Ecto neural progenitor cell (in vitro differentiated cells): ENCODE data around the gene KCNT2.
"Not testable (repeated sequence)": the region's sequence is repeated elsewhere in the genome, so short reads cannot be mapped to it uniquely, and the experiment has no call there.

Experiments
- DNase-seq: peaks from one replicate; pipeline ENCODE4 v3.0.0-alpha.2; 2018; ENCODE audit warnings: low spot score

KCNT2 gene

DNA sequence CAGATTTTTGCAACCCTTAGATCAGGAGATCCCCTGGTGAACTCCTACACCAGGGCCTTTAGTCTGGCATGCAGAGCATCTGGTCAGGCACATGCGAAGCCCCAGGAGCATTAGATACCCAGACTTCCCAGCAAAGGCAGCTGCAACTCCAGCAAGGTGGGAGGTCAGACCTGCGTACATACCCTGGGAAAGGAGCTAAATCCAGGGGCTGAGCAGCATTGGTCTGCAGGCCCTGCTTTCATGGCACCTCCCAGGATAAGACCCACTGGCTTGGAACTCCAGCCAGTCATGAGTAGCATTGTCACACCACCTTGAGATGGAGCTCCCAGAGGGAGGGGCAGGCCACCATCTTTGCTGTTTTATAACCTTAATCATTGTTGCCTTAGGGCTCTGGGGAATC is 92.3 kb downstream of the KCNT2 start:
- DNase-seq = no peak

DNA sequence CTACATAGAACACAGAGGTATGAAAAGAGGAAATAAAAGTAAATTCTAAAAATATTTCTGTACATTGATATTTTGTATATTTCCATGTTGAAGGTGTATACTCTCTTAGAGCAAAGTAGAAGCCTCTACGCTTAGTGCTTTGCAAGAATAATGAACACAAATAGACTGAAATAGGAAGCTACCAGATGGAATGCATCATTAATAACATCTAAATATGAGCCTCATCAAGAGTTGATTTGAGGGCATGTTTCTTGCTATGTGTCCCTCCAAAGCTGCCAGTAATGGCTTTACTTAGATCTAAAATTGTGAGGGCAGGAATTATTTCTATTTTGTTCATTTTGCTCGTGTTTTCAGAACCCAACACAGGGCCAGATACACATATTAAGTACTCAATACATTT is 94.4 kb downstream of the KCNT2 start:
- DNase-seq = no peak

DNA sequence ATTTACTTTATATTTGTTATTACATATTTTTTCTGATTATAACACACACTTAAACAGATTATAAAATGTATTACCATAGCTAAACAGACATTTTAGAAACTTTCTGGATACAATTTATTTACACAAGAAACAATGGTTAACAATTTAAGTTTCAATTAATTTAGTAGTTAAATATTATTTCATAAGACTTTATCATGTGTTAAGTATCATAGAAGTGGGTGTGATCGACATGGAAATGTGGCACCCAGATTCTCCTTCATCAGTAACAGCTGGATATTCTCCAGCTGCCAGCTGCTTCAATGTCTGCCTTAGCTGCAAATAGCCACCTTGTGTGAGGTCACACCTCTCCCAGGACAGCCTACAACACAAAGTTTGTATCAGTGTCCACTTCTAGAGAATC is 97.8 kb downstream of the KCNT2 start:
- DNase-seq = no peak

DNA sequence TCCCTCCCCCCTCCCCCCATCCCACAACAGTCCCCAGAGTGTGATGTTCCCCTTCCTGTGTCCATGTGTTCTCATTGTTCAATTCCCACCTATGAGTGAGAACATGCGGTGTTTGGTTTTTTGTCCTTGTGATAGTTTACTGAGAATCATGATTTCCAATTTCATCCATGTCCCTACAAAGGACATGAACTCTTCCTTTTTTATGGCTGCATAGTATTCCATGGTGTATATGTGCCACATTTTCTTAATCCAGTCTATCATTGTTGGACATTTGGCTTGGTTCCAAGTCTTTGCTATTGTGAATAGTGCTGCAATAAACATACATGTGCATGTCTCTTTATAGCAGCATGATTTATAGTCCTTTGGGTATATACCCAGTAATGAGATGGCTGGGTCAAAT is 104.0 kb downstream of the KCNT2 start:
- not testable (repeated sequence) for DNase-seq

DNA sequence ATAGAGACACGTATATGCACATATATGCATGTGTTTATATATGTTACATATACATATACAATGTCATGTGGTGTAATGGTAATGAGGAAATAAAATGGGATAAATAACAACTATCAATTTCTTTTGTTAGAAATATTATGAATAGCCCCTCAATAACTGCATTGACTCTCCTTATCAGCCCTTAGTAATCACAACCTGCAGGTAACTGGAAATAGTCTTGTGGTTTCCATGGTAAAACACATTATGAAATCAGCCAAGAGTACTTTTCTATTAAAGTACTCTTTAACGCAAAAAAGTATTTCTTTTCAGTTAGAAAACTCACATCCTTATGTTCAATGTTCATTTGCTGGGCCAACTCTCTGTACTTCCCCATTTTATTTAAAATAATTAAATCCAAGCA is 105.8 kb downstream of the KCNT2 start:
- DNase-seq = no peak

DNA sequence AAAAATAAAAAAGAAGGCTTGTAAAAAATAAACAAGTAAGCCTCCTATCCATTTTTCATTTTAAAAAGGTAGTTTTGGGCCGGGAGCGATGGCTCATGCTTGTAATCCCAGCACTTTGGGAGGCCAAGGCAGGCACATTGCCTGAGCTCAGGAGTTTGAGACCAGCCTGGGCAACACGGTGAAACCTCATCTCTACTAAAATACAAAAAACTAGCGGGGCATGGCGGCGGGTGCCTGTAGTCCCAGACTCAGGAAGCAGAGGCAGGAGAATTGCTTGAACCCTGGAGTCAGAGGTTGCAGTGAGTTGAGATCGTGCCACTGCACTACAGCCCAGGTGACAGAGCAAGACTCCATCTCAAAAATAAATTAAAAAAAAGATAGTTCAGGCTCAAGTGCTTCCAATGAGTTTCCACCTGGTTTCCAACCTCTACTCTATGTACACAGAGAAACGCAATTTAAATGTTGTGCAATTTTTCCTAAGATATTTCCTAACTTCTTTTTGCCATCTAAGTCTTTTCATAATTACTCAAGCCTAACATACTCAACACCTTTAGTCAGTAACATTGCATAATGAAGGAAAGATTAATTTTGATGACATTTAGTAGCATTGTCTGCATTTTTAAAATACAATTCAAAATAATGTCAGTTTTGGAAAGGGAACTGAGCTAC is 106.3 kb downstream of the KCNT2 start:
- DNase-seq = no peak

DNA sequence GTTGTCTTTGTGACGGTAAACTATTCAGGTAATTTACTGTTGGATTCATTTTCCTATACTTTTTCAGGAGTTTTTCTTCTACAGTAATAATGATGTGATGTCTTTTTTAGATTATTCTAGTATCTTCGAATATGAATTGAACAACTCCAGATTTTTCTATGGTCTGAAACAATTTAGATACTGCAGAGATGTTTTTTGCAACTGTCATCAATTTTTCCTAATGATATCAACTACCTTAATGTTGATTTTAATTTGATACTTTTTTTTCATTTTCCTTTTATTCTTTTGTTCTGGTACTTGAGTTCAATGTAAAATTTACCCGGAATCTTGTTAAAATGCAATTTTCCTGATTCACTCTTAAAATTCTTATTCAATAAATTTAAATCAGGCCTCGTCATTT is 110.4 kb downstream of the KCNT2 start:
- no peak for DNase-seq

DNA sequence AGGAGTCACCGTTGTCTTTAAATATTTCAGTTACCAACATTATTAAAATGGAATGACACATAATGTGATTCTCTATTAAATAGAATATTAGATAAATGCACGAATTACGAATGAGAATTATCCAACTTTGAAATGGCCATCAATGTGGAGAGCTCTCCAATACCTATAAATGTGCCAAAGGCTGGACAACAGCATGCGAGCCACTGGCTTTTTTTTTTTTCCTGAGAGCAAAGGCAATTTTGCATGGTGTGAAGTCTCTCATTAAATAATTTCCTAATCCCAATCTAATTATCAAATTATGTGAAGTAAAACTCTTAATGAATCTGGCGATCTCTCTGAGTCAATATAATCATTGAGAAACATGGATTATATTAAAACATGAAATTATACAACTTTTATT is 113.5 kb downstream of the KCNT2 start:
- no peak for DNase-seq

DNA sequence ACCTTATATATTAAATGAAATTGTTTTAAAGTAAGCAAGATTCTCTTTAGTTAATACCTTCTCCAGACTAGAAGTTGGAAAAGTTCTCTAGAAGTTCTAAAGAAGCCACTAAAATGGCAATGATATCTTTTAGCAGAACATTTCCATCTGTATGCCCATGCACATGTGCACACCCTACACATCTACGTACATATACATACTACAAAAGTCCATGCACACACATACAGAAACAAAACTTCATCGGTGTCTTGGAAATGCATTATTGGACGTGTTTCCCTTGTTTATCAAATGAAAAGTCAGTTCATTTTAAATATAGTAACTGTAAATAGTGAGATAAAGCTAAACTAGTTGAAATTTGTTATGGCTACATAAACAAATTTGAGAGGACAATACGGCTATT is 114.4 kb downstream of the KCNT2 start:
- no peak for DNase-seq

DNA sequence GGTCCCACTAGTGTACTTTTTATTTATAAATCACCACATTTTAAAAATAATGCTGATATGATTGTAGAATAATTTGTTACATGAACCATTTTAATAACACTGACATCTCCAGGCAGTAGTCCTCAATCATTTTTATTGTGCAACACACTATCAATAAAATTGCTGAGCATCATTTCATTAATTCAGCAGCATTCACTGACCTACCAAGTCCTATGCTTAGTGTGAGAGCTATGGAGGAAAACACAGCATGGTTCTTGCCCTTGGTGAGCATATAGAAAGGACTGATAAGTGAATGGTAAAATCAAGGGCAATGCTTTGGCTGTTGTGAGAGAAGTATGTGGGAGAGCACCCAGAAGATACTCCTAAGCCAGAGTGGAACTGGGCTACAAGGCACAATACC is 119.7 kb downstream of the KCNT2 start:
- no peak for DNase-seq

DNA sequence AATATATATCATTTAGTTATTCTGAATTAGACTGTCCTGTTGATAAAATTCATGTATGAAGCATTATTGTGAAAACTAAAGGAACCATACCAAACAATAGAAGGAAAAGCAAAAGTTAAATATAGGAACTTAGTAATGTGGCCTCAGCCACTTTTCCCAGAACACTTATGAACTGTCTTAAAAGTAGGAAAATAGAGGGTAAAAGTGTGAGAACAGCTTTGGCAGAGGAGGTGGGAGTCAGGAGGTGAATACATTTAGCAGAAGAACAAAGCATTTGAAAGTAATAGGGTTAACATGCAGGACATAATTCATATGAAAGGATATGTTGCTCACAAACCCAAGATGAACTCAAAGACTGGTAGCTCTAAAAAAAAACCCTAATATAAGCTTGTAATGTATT is 121.9 kb downstream of the KCNT2 start:
- no peak for DNase-seq

DNA sequence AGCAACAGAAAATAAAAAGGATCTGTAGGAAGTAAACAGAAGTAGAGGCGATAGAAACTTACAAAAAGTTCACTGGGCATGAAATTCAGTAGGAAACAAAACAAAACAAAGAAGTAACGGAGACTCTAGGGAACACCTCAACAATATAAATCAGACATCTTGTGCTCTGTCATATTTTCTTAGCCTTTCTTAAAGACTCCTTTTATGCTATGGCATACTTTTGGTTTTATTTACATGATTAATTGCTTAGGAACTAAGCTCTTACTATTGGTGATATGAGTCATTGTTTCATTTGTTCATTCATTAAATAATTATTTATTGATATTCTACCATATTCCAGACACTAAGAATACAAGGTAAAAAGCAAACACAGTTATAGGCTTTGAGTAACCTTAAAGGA is 126.6 kb downstream of the KCNT2 start:
- DNase-seq = no peak

DNA sequence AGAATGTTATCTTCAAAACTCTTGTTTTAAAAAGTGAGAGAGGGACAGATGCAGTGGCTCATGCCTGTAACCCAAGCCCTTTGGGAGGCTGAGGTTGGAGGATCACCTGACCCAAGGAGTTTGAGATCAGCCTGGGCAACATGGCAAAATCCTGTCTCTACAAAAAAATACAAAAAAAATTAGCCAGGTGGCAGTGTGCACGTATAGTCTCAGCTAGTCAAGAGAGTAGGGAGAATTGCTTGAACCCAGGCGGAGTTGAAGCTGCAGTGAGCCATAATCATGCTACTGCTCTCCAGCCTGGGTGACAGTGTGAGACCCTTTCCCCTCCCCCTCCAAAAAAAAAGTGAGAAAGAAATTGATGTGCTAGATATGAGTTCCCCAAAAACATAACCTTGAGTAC is 131.0 kb downstream of the KCNT2 start:
- no peak for DNase-seq

DNA sequence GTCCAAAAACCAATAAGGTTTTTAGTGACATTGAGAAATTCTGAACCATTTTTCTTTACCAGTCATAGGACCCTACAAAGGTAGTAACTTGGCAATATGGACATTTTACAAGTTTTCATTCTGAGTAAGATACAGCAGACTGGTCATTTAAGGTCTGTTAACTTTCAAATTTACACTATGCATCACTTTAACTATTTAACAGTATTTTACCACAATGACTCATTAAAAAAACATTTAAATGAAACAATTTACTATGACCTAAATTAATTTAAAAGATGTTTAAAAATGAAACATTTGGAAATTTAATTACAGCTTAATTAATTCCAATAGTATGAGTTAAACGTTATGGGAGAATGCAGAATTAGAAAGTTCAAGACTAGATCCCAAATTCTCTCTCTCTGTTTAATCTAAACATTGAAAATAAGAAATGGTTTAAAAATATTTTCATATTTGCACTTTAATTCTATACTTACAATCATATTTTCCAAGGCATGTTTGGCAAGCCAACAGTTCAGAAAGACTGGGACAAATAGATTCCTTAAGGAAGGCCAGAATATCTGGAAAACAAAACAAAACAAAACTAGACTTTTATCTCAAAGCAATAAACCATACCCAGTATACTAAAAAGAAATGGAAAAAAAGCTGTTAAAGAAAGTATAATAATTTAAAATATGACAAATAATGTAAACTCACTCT is 140.9 kb downstream of the KCNT2 start:
- DNase-seq = no peak

DNA sequence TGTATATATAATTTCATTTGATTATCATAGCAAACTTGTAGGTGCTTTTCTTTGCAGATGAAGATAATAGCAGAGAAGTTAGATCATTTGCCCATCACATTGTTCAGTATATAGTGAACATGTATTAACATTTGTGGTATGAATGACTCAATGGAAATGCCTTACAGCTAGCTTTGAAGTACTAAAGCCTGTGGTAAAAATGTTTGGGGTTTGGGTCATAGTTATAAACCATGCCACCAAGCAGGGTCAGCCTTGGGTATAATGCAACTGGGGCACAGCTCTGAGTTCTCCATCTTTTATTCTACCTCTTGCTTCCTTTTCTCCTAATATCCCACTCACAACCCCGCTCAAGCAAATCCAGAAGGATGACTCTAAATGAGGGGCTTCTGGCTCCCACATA is 141.6 kb downstream of the KCNT2 start:
- no peak for DNase-seq

DNA sequence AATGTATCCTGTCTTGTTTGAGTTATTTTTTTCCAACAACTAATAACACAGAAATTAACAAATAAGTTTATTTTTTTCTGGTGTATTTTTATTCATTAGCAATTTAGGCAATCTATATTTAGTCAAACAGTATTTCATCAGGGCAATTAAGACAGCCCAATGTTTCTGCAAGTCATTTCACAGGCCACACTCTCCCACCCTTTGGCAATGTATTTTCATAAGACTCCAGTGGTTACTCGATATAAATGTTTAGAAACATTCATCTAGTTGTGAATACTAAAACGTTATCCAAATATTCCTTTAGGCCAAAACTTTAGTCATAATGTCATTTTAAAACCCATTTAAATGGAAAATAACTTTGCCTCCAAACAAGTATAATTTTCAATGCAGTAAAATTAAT is 142.1 kb downstream of the KCNT2 start:
- DNase-seq = no peak

DNA sequence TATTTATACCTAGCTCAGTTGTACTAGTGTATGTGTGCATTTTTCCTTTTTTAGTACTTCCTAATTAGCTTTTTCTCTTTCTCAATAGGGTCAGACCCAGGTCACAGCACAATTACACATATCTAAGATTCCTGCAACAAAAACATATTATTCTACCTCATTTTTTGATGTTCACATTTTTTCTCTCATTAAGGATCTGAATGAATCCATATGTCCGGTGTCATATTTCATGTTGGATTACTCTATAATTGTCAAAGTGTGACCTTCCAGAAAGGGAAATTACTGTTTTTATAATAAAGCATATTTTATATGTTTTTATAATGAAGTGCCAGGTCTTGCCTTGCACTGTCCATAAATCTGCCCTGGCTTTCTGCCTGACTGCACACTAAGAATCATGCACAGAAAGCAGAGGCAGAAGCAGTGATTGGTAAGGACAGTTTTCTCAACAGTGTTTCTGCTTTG is 143.7 kb downstream of the KCNT2 start:
- DNase-seq = no peak

DNA sequence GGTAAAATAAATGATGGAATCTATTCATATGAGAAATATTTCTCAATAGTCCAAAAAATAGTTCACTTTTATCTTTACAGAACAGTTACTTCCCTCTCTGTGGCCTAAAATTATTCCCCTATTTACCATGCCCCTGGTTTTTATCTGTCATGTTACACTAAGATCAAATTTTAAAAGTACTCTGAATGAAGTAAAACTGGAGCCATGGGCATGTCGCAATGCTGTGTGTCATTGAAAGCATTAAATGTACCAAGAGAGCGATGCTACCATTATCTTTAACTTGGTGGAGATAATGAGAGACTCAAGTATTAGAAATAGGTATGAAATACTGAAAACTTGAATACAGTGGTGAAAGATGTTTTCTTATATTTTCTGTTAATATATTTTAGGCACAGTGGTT is 146.2 kb downstream of the KCNT2 start:
- no peak for DNase-seq

DNA sequence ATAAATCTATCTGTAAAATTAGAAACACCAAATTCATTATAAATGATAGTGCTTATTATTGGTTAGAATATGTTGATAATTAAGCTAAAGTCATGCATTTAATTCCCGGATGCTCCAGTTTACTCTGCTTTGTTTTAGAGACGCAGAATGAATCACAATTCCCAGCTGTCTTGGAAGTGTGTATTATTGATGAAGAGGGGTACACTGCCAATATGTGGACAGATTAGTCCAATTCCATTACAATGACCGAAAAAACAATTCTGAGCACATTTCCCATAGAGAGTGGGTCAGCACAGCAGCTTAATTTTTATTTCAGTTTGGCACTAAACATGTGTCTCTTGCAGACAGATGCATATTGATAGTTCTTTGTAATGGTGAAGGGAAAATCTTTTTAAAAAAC is 146.7 kb downstream of the KCNT2 start:
- no peak for DNase-seq

DNA sequence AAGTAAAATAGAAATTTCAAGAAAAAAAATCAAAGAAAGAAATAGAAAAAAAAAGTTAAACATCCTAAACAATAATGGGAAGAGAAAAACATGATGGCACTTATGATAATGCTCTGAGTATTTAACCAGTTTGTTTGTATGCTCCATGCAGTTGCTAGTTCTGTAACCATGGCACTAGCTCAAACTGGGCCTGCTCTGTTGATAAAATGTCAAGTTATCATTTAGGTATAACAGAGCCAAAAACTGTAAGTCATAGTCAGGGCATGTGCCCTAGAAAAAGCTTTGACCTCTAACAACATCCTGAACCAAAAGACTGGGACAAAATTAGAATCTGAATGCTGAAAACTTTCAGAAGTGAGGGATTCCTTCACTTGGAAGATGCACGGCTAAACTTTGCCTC is 148.9 kb downstream of the KCNT2 start:
- DNase-seq = no peak

DNA sequence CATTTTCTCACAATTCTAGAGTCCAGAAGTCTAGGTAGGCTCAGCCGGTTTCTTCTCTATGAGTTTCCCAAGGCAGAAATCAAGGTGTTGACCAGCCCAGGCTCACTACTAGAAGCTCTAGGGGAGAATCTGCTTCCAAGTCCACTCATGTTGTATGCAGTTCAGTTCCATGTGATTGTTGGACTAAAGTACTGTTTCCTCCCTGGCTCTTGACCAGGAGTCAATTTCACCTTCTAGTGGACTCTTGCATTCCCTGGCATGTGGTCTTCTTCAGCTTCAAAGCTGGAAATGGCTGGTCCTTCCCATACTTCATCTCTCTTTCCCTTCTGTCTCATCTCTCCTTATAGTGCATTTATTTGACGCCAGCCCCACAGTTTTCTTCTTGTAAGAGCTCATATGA is 153.4 kb downstream of the KCNT2 start:
- DNase-seq = no peak

DNA sequence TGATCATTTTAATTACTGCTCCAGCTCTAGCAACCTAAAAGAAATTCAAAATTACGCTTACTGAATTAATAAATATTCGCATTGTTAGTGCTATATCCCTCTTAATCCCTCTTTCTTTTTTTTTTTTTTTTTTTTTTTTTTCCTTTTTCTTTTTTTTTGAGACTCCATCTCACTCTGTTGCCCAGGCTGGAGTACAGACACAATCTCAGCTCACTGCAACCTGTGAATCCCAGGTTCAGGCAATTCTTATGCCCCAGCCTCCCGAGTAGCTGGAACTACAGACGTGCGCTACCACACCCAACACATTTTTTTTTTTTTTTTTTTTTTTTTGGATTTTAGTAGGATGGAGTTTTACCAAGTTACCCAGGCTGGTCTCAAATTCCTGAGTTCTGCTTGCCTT is 157.1 kb downstream of the KCNT2 start:
- no peak for DNase-seq

DNA sequence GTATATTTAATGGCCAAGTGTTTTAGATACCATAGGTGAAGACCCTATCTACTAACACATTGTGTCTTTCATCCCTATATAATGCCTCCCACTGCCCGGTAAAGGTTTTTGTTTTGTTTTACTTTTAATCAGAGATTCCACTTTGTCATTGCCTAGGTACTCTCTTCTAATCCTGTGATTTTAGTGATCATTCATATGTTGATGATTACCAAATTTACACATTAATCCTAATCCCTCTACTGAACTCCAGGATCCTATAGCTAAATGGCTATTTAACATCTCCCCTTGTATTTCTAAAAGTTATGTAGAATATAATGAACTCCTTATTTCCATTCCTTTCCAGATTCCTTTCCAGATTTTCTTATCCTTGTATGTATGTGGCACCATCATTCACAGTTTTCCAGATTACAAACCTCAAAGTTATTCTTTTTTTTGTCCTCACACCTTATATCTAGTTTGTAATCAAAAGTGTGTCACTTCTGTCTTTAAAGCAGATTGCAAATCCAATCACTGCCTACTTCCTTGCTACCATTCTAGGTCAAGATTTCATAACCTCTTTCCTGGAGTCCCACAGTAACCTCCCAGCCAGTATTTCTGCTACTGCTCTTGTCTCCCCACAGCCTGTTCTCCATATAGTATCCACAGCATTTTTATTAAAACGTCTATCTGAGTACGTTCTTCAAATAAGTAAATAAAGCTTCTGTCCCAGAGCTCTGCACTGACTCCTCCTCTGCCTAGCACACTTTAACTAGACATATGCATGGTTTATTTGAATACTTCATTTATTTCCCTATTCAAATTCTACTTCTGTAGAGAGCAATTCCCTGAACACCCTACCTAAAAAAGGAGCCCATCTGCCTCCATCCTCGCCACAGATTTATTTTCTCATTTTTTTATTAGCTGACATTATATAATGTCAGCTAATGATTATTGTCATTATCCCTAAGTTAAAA is 157.8 kb downstream of the KCNT2 start:
- DNase-seq = no peak
